SK-N-SH (cell line): ENCODE measurements around the gene FADS2. TPM values are rescaled to one million over a fixed set of nuclear protein-coding genes. Genes with fewer than 3 reads are reported as not detected.
A peak's percentile ranks its signal among the peaks of the same experiment; 100 is the strongest.

Experiments used
- CTCF ChIA-PET: fragments of 300-600, 350-600 bp; formaldehyde crosslinking; extraction: SDS; loops from one replicate; lab custom pipeline; 2021; lab: Yijun Ruan, JAX
- POLR2A ChIA-PET: fragments of 350-600 bp; sonication (Branson Sonifier 250); formaldehyde crosslinking; extraction: SDS; loops from one replicate; lab custom pipeline; 2020; ENCODE audit warnings: antibody characterized with exemption, inconsistent platforms; lab: Yijun Ruan, JAX
- DNase-seq: peaks from one replicate; pipeline ENCODE4 v3.0.0; 2012
- H2AFZ ChIP-seq: fragments of 200-600 bp; sonication (generic); 2 replicates; pipeline ENCODE4 v1.8.1; 2016; ENCODE audit warnings: antibody characterized with exemption, mild to moderate bottlenecking, low read depth
- H3F3A ChIP-seq: fragments of 200-600 bp; sonication (generic); replicated peaks from 2 replicates; pipeline ENCODE3; 2016; ENCODE audit warnings: antibody characterized with exemption, mild to moderate bottlenecking; ENCODE audit not compliant: insufficient read depth
- H3K27ac ChIP-seq, 2 experiments: fragments of 200-500 bp in 1 of 2; fragments of 200-600 bp in 1 of 2; sonication (Bioruptor generic) in 1 of 2; sonication (generic), shearing (Covaris generic) in 1 of 2; 2 replicates each; pipeline versions ENCODE4 v1.5.1 to v1.6.1; 2014 to 2016; ENCODE audit warnings: low read depth in 2 of 2, inconsistent platforms in 1 of 2, low read length in 1 of 2, mild to moderate bottlenecking in 1 of 2, mixed read lengths in 1 of 2
- H3K27me3 ChIP-seq: fragments of 200-600 bp; sonication (generic), shearing (Covaris generic); 2 replicates; pipeline ENCODE4 v1.6.1; 2016; ENCODE audit warnings: mixed run types; ENCODE audit not compliant: insufficient read depth
- H3K36me3 ChIP-seq, 2 experiments: fragments of 200-500 bp in 1 of 2; fragments of 200-600 bp in 1 of 2; sonication (Bioruptor generic) in 1 of 2; sonication (generic) in 1 of 2; replicated peaks in 1 of 2; 2 replicates each; pipeline versions ENCODE3 to v1.5.1; 2014 to 2016; ENCODE audit warnings: low read length in 1 of 2, mild to moderate bottlenecking in 1 of 2; ENCODE audit not compliant: insufficient read depth in 2 of 2, control insufficient read depth in 1 of 2
- H3K4me1 ChIP-seq, 2 experiments: fragments of 200-500 bp in 1 of 2; fragments of 200-600 bp in 1 of 2; sonication (Bioruptor generic) in 1 of 2; sonication (generic), shearing (Covaris generic) in 1 of 2; 2 replicates each; pipeline versions ENCODE4 v1.5.1 to v1.6.1; 2014 to 2016; ENCODE audit warnings: low read depth in 1 of 2, low read length in 1 of 2, mixed run types in 1 of 2; ENCODE audit not compliant: insufficient read depth in 2 of 2, control insufficient read depth in 1 of 2
- H3K4me2 ChIP-seq: fragments of 200-600 bp; sonication (generic), shearing (Covaris generic); 2 replicates; pipeline ENCODE4 v1.6.1; 2017; ENCODE audit warnings: mixed run types
- H3K4me3 ChIP-seq, 2 experiments: fragments of 200-500 bp in 1 of 2; fragments of 200-600 bp in 1 of 2; sonication (Bioruptor generic) in 1 of 2; sonication (generic), shearing (Covaris generic) in 1 of 2; 2 replicates each; pipeline versions ENCODE4 v1.5.1 to v1.8.1; 2014 to 2016; ENCODE audit warnings: low read depth in 2 of 2, inconsistent platforms in 1 of 2, low read length in 1 of 2, mild to moderate bottlenecking in 1 of 2, mixed read lengths in 1 of 2, moderate library complexity in 1 of 2
- H3K79me2 ChIP-seq: fragments of 200-600 bp; sonication (generic); 2 replicates; pipeline ENCODE4 v1.8.1; 2017; ENCODE audit warnings: mild to moderate bottlenecking; ENCODE audit not compliant: insufficient read depth
- H3K9ac ChIP-seq: fragments of 200-600 bp; sonication (generic); 2 replicates; pipeline ENCODE4 v1.6.1; 2017; ENCODE audit warnings: mixed run types
- H3K9me2 ChIP-seq: fragments of 200-600 bp; sonication (generic); 2 replicates; pipeline ENCODE4 v1.6.1; 2017; ENCODE audit warnings: mixed run types
- H3K9me3 ChIP-seq: fragments of 200-600 bp; sonication (generic); 2 replicates; pipeline ENCODE4 v1.6.1; 2017; ENCODE audit warnings: mixed run types, mild to moderate bottlenecking, moderate library complexity
- H4K20me1 ChIP-seq: fragments of 200-600 bp; sonication (generic); 2 replicates; pipeline ENCODE4 v1.6.1; 2017; ENCODE audit warnings: mild to moderate bottlenecking, mixed run types; ENCODE audit not compliant: insufficient read depth
- CHD2 ChIP-seq: fragments of 150-350 bp; IDR thresholded peaks from 2 replicates; pipeline ENCODE4 v1.6.1; 2018; ENCODE audit warnings: low read length; ENCODE audit not compliant: partially characterized antibody
- ELF1 ChIP-seq: IDR thresholded peaks from 2 replicates; pipeline ENCODE4 v1.4.0; 2012
- EP300 ChIP-seq, 2 experiments: IDR thresholded peaks; 2 replicates each; pipeline versions ENCODE4 v1.4.0 to v1.6.1; 2012; ENCODE audit warnings: borderline replicate concordance in 1 of 2, low read depth in 1 of 2, low read length in 1 of 2
- EZH2phosphoT487 ChIP-seq: fragments of 200-600 bp; sonication (generic); IDR thresholded peaks from 2 replicates; pipeline ENCODE4 v1.6.1; 2017; ENCODE audit warnings: low read depth, mixed run types, mild to moderate bottlenecking, antibody characterized with exemption, moderate library complexity, borderline replicate concordance
- FOXJ3 ChIP-seq: sonication (generic); formaldehyde crosslinking; IDR thresholded peaks from 2 replicates; pipeline ENCODE4 v1.5.1; 2020; ENCODE audit warnings: mild to moderate bottlenecking, missing genetic modification reagents
- FOXM1 ChIP-seq: IDR thresholded peaks from 2 replicates; pipeline ENCODE4 v1.4.0; 2012; ENCODE audit warnings: low read depth, mild to moderate bottlenecking
- JUND ChIP-seq: IDR thresholded peaks from 2 replicates; pipeline ENCODE4 v1.4.0; 2012
- MEF2A ChIP-seq: IDR thresholded peaks from 2 replicates; pipeline ENCODE4 v1.4.0; 2012; ENCODE audit warnings: low read depth, borderline replicate concordance
- NFIC ChIP-seq: IDR thresholded peaks from 2 replicates; pipeline ENCODE4 v1.4.0; 2012; ENCODE audit warnings: borderline replicate concordance
- NRF1 ChIP-seq: IDR thresholded peaks from 2 replicates; pipeline ENCODE4 v1.6.1; 2012; ENCODE audit warnings: low read depth, mild to moderate bottlenecking, low read length
- POLR2AphosphoS5 ChIP-seq: IDR thresholded peaks from 2 replicates; pipeline ENCODE4 v1.6.1; 2012; ENCODE audit warnings: low read depth, low read length
- RAD21 ChIP-seq: IDR thresholded peaks from 2 replicates; pipeline ENCODE4 v1.6.1; 2012; ENCODE audit warnings: mild to moderate bottlenecking, low read length
- RCOR1 ChIP-seq: fragments of 150-350 bp; IDR thresholded peaks from 2 replicates; pipeline ENCODE4 v1.6.1; 2017; ENCODE audit warnings: antibody characterized with exemption, low read length
- REST ChIP-seq: IDR thresholded peaks from 2 replicates; pipeline ENCODE4 v1.6.1; 2012; ENCODE audit warnings: mild to moderate bottlenecking, low read depth, low read length, moderate library complexity
- RFX5 ChIP-seq: IDR thresholded peaks from 2 replicates; pipeline ENCODE4 v1.6.1; 2012; ENCODE audit warnings: mild to moderate bottlenecking, improper control_type of control experiment, low read length
- RXRA ChIP-seq: IDR thresholded peaks from 2 replicates; pipeline ENCODE4 v1.4.0; 2012; ENCODE audit warnings: low read depth, mild to moderate bottlenecking, borderline replicate concordance
- SIN3A ChIP-seq: IDR thresholded peaks from 2 replicates; pipeline ENCODE4 v1.6.1; 2012; ENCODE audit warnings: low read depth, mild to moderate bottlenecking, low read length, moderate library complexity, borderline replicate concordance
- SMC3 ChIP-seq: IDR thresholded peaks from 2 replicates; pipeline ENCODE4 v1.6.1; 2012; ENCODE audit warnings: low read depth, low read length, improper control_type of control experiment
- TCF12 ChIP-seq: IDR thresholded peaks from 2 replicates; pipeline ENCODE4 v1.4.0; 2012
- TEAD4 ChIP-seq: IDR thresholded peaks from 2 replicates; pipeline ENCODE4 v1.4.0; 2012; ENCODE audit warnings: mild to moderate bottlenecking, borderline replicate concordance; ENCODE audit not compliant: insufficient read depth
- YY1 ChIP-seq: IDR thresholded peaks from 2 replicates; pipeline ENCODE4 v1.4.0; 2012; ENCODE audit warnings: low read depth, mild to moderate bottlenecking
- ZBTB33 ChIP-seq: IDR thresholded peaks from 2 replicates; pipeline ENCODE4 v1.4.0; 2012; ENCODE audit warnings: low read depth, borderline replicate concordance
- WGBS: methylation state at CpG from one replicate; pipeline ENCODE4 v1.1.6; 2017; ENCODE audit warnings: low lambda C conversion rate; 5-methylcytosine and 5-hydroxymethylcytosine counted together
- polyA plus RNA-seq, 3 experiments: library from polyadenylated mRNA; depleted of rRNA; stranded (reverse); fragments of >200 nt; gene quantifications; 2 replicates each; pipeline ENCODE4 v1.2.3, GENCODE V29; 2012
- TF ChIP-seq, protein P1 (sequence below): IDR thresholded peaks from 2 replicates; pipeline ENCODE4; 2012
- TF ChIP-seq, protein P2 (sequence below): IDR thresholded peaks from 2 replicates; pipeline ENCODE4 v1.4.0; 2012; ENCODE audit warnings: low read depth, borderline replicate concordance
- TF ChIP-seq, protein P3 (sequence below): fragments of 150-350 bp; IDR thresholded peaks from 2 replicates; pipeline ENCODE4 v1.6.1; 2017; ENCODE audit warnings: antibody characterized with exemption, low read length, low read depth, borderline replicate concordance

FADS2 gene
- polyA plus RNA-seq, 1 of the 3 experiments (the other 2 are of a cell fraction), result 67.8 TPM

- CTCF ChIA-PET, result interaction anchor here (0.8 to 12.0 kb wide), 13 partner anchors 11 to 316 kb away, joined by 3 to 285 read pairs (median 5); partner anchors contain the start of genes FADS1 and MYRF
- no peaks in the 10 kb centered on the region; the same call in 1 of the 2 replicates for H4K20me1 ChIP-seq
- DNase-seq, result peak; percentile 85
- POLR2A ChIA-PET, result interaction anchor here (0.9 to 2.3 kb wide), 11 partner anchors 9 to 132 kb away, joined by 3 to 47 read pairs (median 6); partner anchors contain the start of genes FADS1 and FADS2
- peak overlapping the region; percentile 85 for H2AFZ ChIP-seq
- H3K27me3 ChIP-seq, result no peaks in the 10 kb centered on the region
- H3K9me3 ChIP-seq, result no peaks in the 10 kb centered on the region
- H3K79me2 ChIP-seq, result peaks cover 71% of the 10 kb centered on the region
- peaks cover 17% of the 10 kb centered on the region for H3F3A ChIP-seq
- peak overlapping the region; percentile 99 for H3K9ac ChIP-seq
- H3K4me2 ChIP-seq, result peak overlapping the region; percentile 91
- H3K9me2 ChIP-seq, result no peaks in the 10 kb centered on the region
- H3K4me1 ChIP-seq, result peaks cover 5 to 19% of the 10 kb centered on the region in 2 experiments; a peak in 3 of 4 replicates
- 4% methylated on average over 14 of the region's 14 CpGs for WGBS
- H3K4me3 ChIP-seq, result peak overlapping the region; percentile 95 to 98
- peak overlapping the region; percentile 99 to 100 for H3K27ac ChIP-seq
- peaks cover 18 to 48% of the 10 kb centered on the region in 2 experiments for H3K36me3 ChIP-seq
- TF ChIP-seq RFX5, result peak; percentile 43; the same call in 1 of the 2 replicates
- no peak for TF ChIP-seq JUND
- TF ChIP-seq FOXJ3 (CRISPR knock-in tag), result no peak
- TF ChIP-seq, protein P1, sequence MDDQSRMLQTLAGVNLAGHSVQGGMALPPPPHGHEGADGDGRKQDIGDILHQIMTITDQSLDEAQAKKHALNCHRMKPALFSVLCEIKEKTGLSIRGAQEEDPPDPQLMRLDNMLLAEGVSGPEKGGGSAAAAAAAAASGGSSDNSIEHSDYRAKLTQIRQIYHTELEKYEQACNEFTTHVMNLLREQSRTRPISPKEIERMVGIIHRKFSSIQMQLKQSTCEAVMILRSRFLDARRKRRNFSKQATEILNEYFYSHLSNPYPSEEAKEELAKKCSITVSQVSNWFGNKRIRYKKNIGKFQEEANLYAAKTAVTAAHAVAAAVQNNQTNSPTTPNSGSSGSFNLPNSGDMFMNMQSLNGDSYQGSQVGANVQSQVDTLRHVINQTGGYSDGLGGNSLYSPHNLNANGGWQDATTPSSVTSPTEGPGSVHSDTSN, result no peak
- TF ChIP-seq NRF1, result no peak
- TF ChIP-seq, protein P2, sequence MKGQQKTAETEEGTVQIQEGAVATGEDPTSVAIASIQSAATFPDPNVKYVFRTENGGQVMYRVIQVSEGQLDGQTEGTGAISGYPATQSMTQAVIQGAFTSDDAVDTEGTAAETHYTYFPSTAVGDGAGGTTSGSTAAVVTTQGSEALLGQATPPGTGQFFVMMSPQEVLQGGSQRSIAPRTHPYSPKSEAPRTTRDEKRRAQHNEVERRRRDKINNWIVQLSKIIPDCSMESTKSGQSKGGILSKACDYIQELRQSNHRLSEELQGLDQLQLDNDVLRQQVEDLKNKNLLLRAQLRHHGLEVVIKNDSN, result no peak
- TF ChIP-seq RXRA, result no peak
- no peak for TF ChIP-seq ZBTB33
- no peak; a peak in 1 of 4 replicates for TF ChIP-seq EP300 (IDR thresholded peaks at IDR 0.05; ENCODE audit: borderline replicate concordance in 1 of 2, low read depth in 1 of 2, low read length in 1 of 2)
- 0 out of 2 replicates have a peak, but pooled peaks have one; percentile 34 for TF ChIP-seq SIN3A
- TF ChIP-seq RAD21, result peak; percentile 20; the same call in 1 of the 2 replicates
- no peak for TF ChIP-seq SMC3
- no peak for TF ChIP-seq TEAD4
- no peak for TF ChIP-seq YY1
- TF ChIP-seq, protein P3, sequence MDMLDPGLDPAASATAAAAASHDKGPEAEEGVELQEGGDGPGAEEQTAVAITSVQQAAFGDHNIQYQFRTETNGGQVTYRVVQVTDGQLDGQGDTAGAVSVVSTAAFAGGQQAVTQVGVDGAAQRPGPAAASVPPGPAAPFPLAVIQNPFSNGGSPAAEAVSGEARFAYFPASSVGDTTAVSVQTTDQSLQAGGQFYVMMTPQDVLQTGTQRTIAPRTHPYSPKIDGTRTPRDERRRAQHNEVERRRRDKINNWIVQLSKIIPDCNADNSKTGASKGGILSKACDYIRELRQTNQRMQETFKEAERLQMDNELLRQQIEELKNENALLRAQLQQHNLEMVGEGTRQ, result no peak
- peak; percentile 4 for TF ChIP-seq CHD2
- TF ChIP-seq EZH2phosphoT487, result no peak
- no peak for TF ChIP-seq RCOR1
- TF ChIP-seq ELF1, result no peak
- TF ChIP-seq NFIC, result peak; percentile 62
- TF ChIP-seq FOXM1, result no peak
- TF ChIP-seq POLR2AphosphoS5, result no peak
- no peak for TF ChIP-seq MEF2A
- no peak for TF ChIP-seq TCF12
- TF ChIP-seq REST, result no peak
Observed at GRCh38 chr11:61791737-61792309, 36.3 kb upstream of the FADS2 start.
